Esophagus (tissue), 2 donors: Measurements from ENCODE around the gene CCDC70. TPM values are rescaled to one million over a fixed set of nuclear protein-coding genes. Genes with fewer than 3 reads are reported as not detected.

Experiments
- H3K27ac ChIP-seq, 2 donors: one replicate each; pipeline ENCODE4 v1.5.1; 2013; ENCODE audit warnings: low read depth in 2 of 2, mild to moderate bottlenecking in 2 of 2, inconsistent platforms in 1 of 2, low read length in 1 of 2, moderate library complexity in 1 of 2
- H3K27me3 ChIP-seq, 2 donors: one replicate each; pipeline ENCODE4 v1.6.1; 2013; ENCODE audit warnings: low read length in 2 of 2, control low read depth in 1 of 2, mild to moderate bottlenecking in 1 of 2; ENCODE audit not compliant: insufficient read depth in 2 of 2, control insufficient read depth in 1 of 2
- H3K36me3 ChIP-seq, 2 donors: one replicate each; pipeline ENCODE4 v1.6.1; 2013; ENCODE audit warnings: low read length in 1 of 2; ENCODE audit not compliant: control insufficient read depth in 2 of 2, insufficient read depth in 2 of 2
- H3K4me1 ChIP-seq, 2 donors: one replicate each; pipeline ENCODE4 v1.6.1; 2013; ENCODE audit warnings: low read length in 1 of 2; ENCODE audit not compliant: control insufficient read depth in 2 of 2, insufficient read depth in 2 of 2
- H3K4me3 ChIP-seq, 2 donors: one replicate each; pipeline ENCODE4 v1.5.1; 2013; ENCODE audit warnings: low read length in 2 of 2, mild to moderate bottlenecking in 2 of 2, low read depth in 1 of 2, moderate library complexity in 1 of 2
- H3K9me3 ChIP-seq, 2 donors: one replicate each; pipeline ENCODE4 v1.6.1; 2013; ENCODE audit warnings: mild to moderate bottlenecking in 2 of 2, low read depth in 1 of 2, low read length in 1 of 2, moderate library complexity in 1 of 2; ENCODE audit not compliant: control insufficient read depth in 2 of 2, insufficient read depth in 1 of 2
- WGBS, 2 donors: extraction: QIAGEN DNeasy Blood & Tissue Kit; methylation state at CpG; one replicate each; pipeline ENCODE4 v1.1.7; 2013; 5-methylcytosine and 5-hydroxymethylcytosine counted together
- polyA plus RNA-seq, 2 donors: library from polyadenylated mRNA; stranded (reverse); fragments of 200-250 nt; gene quantifications; one replicate each; pipeline ENCODE4 v1.2.3, GENCODE V29; 2013
- donor health status: healthy with polysubstance abuse.
- donor health status: Bipolar disorder and iron deficiency.

The CCDC70 gene
- polyA plus RNA-seq, 2 donors: not detected

DNA sequence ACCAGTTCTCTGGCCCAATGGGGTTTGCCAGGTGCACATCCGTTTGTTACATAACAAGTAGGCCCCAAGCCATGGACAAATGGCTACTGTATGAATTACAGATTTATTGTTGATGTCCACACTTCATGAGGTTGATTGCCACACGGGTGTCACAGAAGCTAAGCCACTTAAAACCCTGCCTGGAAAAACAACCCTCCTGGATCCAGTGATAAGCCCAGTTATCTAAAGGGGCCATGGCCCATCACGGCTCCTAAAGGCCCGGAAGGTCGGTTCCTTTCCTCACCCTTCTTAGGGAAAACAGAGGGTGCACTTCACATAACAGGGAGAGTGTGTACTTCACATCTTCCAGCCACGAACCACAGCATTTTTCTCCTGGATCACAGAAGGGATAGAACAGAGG, 20.9 kb upstream of the CCDC70 start:
- WGBS, 2 donors: 87 to 88% methylated on average over 6 of the region's 6 CpGs
- H3K9me3 ChIP-seq: peaks cover 0 to 2% of the 10 kb centered on the region in 2 donors
- no peaks in the 10 kb centered on the region for H3K27me3 ChIP-seq
- H3K4me3 ChIP-seq: no peak overlapping the region
- H3K27ac ChIP-seq: no peak overlapping the region
- no peaks in the 10 kb centered on the region for H3K4me1 ChIP-seq
- H3K36me3 ChIP-seq: no peaks in the 10 kb centered on the region

DNA sequence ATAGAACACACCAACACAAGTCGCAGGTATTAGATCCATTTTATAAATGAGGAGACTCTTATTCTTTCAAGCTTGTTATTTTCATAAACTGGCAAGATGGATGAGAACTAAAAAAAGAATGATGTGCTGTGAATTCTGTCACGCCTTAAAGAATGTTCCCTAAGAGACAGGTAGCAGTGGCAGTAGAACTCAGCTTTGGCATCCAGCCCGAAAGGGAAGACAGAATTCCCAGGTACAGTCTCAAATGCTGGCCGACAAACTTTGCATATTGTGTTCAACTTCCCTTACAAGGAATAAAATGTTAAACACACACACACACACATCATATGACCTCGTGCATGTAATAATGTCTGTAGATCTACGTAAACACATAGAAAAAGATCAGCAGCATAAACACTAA, 20.0 kb upstream of the CCDC70 start:
- Histone ChIP-seq H3K4me3 (no peak overlapping the region), H3K27ac (no peak overlapping the region), H3K27me3 (no peaks in the 10 kb centered on the region), H3K9me3 (peaks cover 0 to 2% of the 10 kb centered on the region in 2 donors), H3K36me3 (no peaks in the 10 kb centered on the region), H3K4me1 (no peaks in the 10 kb centered on the region)
- 67 to 69% methylated on average over 6 of the region's 6 CpGs for WGBS, 2 donors

DNA sequence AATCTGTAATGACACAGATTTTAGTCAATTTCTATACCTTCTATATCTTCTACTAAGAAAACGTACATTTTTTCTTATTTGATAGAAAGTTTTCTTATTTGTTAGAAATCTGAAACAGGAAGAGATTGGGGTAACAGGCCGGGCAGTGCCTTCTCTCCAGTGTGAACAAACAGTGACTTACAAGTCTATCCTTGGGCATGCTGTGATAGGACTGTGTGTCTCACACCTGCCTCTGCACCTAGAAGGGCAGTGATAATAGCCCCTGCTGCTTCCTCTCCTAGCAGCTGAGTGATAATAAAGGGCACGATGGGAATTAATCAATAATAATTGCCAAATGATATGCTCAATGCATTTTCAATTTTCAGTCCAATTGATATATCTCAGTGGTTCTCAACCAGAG, 18.2 kb upstream of the CCDC70 start:
- 67 to 69% methylated on average over 3 of the region's 3 CpGs for WGBS, 2 donors

DNA sequence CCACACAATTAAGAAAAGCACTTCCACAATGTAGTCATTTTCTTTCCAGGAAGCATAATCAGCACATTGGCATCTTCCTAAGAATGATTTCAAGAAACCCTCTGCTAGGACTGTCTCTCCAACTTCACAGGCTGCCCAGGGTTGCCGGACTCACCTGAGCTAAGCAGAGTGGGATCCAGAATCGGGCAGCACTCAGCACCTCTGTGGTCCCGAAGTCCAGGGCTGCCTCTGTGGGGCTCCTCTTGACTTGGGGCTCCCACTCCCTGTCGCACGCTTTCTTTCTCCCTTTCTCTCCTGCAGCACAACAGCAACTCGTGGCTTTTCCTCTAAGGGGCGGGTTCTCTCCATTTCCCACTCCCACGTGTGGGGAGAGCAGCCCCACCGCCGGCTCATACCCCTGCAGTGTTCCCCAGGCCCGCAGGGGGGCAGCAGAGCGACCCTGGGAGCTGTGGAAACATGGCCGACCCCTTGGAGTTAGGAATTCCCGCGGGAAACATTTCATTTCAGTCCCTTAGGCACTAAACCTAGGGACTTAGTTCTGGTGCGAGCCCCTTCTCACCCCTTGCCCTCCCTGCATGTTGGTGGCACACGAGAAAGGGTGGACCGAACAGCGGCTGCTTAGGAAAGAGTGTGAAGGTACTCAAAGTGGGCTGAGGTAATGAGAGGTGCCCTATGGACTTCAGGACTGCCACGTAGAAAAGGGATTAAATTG, 16.8 kb upstream of the CCDC70 start, which contains the start of gene TMEM272:
TSS of gene TMEM272 (minus strand) at position 316 of the 712 bp plus-strand sequence. CDS start 6,647 bp downstream, outside the sequence.
- Histone ChIP-seq H3K4me1 (no peaks in the 10 kb centered on the region), H3K9me3 (no peaks in the 10 kb centered on the region), H3K27ac (no peak within 1 kb of the TSS), H3K4me3 (no peak within 1 kb of the TSS), H3K36me3 (no peaks in the 10 kb centered on the region), H3K27me3 (no peaks in the 10 kb centered on the region)
- WGBS, 2 donors: 38% methylated on average over 18 to 20 of the region's 20 CpGs

More for the DNA sequence above, 18.2 kb upstream of the CCDC70 start:
- H3K4me3 ChIP-seq: no peak overlapping the region
- H3K27ac ChIP-seq: no peak overlapping the region
- H3K4me1 ChIP-seq: no peaks in the 10 kb centered on the region
- H3K9me3 ChIP-seq: no peaks in the 10 kb centered on the region
- H3K36me3 ChIP-seq: no peaks in the 10 kb centered on the region
- no peaks in the 10 kb centered on the region for H3K27me3 ChIP-seq

DNA sequence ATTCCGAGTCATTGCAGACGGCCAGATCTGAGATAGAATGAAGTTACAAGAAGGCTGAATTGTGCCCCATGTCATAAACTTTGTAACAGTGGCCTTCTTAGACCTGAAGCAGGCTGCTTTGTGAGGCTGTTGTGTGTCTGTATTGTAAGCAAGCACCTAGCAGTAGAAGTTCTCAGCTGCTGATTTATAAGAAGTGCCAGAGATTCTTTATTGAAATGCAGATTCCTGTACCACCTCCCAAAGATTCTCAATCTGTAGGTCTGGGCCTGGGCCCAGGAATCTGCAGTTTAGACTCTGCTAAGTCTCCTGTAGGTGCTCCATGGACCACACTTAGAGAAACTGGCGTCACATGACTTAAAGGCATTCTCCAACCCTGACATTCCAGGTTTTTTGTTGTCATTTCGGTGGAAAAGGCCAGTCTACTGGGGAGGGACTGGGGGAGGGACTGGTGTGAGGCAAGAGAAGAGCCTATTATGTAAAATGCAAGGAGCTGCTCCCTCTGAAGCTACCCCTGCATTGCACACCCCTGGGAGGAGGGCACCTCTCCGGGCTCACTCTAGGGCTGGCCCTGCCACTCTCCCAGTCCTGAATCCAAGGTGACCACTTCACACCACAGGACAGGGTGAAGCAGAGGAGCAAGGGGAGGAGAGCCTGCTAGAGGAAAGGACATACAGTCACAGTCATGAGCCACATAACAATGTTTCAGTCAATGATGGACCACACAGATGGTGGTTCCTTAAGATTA, 16.0 kb upstream of the CCDC70 start:
- Histone ChIP-seq H3K4me1 (no peaks in the 10 kb centered on the region), H3K27me3 (no peaks in the 10 kb centered on the region), H3K27ac (no peak overlapping the region), H3K36me3 (no peaks in the 10 kb centered on the region), H3K4me3 (no peak overlapping the region), H3K9me3 (no peaks in the 10 kb centered on the region)
- 53 to 75% methylated on average over 5 of the region's 5 CpGs for WGBS, 2 donors

DNA sequence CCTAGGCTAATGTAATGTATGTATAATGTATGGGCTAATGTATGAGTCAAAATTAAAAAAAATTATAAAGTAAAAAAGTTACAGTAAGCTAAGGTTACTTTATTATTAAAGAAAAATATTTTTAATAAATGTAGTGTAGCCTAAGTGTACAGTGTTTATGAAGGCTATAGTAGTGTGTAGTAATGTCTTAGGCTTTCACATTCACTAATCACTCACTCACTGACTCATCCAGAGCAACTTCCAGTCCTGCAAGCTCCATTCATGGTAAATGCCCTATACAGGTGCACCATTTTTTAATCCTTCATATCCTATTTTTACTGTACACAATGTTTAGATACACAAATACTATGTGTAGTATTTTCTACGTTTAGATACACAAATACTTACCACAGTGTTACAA, 15.0 kb upstream of the CCDC70 start:
- Histone ChIP-seq H3K36me3 (no peaks in the 10 kb centered on the region), H3K4me3 (no peak overlapping the region), H3K27ac (no peak overlapping the region), H3K4me1 (no peaks in the 10 kb centered on the region), H3K9me3 (no peaks in the 10 kb centered on the region), H3K27me3 (no peaks in the 10 kb centered on the region)
- 58 to 74% methylated on average over 1 of the region's 1 CpG for WGBS, 2 donors

DNA sequence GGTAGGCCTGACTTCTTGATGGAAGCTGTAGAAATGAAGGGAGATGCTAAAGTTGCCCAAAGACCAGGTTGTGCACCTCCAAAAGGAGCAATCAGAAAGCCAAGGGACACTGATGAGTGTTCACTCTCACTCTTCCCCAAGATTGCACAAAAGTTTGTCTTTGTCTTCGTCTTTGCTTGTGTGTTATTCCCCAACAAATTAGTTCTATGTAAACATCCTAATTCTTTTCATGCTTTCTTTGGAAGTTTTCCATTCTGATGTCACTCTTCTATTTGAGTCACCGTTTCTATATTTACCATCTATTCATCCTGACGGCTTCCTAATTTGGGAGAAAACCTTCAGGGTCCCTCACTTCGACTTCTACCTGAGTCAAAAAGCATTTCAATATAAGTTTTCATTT, 13.1 kb upstream of the CCDC70 start:
- Histone ChIP-seq H3K27ac (no peak overlapping the region), H3K36me3 (no peaks in the 10 kb centered on the region), H3K27me3 (no peaks in the 10 kb centered on the region), H3K4me1 (no peaks in the 10 kb centered on the region), H3K4me3 (no peak overlapping the region), H3K9me3 (no peaks in the 10 kb centered on the region)
- WGBS, 2 donors: 16 to 43% methylated on average over 4 of the region's 4 CpGs

DNA sequence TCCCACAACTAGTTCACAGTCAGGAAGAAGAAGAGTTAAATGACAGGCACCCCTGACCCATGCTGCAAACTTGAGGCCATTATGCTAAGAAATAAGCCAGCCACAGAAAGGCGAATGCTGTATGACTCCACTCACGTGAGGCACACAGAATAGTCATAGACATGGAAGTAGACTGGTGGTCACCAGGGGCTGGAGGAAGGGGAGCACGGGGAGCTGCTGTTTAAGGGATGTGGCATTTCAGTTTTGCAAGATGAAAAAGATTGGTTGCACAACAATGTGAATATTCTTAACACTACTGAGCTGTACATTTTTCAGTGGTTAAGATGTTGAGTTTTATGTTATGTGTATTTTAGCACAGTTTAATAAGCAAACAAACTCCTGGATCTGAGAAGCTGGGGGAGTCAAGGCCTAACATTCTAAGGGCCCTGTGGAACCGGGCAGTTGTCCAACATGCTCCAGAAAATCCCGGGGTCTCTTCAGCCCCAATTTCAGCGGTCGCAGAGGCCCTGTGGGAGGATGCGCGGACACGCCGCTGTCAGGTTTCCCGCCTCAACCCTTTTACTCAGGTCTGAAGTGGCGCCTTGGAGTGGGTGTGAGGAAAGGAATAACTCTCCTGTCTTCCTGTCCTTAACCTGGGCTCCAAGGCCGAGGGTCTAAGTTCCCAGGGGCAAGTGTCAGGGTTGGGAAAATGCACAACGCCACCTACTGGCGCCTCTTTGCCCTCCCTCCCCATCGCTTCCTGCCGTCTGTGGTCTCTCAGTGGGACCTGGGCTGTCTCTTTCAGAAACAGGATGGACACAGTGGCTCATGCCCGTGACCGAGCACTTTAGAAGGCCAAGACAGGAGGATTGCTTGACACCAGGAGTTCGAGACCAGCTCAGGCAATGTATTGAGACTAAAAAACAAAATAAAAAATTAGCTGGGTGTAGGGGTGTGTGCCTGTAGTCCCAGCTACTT, 12.3 kb upstream of the CCDC70 start:
- Histone ChIP-seq H3K27ac (no peak overlapping the region), H3K36me3 (no peaks in the 10 kb centered on the region), H3K4me1 (no peaks in the 10 kb centered on the region), H3K27me3 (peaks cover 0 to 4% of the 10 kb centered on the region in 2 donors), H3K9me3 (no peaks in the 10 kb centered on the region), H3K4me3 (no peak overlapping the region)
- WGBS, 2 donors: 66 to 73% methylated on average over 21 of the region's 21 CpGs

DNA sequence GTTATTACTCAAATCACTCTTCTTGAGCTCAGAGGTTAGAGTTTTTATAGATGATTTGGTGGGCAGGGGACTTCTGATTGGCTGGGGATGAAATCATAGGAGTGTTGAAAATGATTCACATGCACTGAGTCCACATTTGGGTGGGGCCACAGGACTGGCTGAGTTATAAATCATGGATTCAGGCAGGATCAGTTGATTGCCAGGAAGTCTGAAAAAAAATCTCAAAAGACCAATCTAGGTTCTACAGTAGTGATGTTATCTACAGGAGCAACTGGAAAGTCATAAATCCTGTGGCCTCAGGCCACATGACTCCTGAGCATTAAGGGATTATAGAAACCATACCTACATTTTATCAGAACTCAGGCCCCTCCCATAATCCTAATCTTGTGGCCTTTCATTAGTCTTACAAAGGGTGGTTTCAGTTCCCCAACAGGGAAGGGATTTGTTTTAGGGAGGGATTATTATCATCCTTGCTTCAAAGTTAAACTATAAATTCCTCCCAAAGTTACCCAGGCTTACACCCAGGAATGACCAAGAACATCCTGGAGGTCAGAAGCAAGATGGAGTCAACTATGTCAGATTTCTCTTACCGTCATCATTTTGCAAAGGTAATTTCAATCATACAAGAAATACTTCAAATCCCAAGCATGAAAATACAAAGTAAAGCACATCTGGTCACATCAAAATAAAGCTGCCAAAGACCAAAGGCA, 5.6 kb upstream of the CCDC70 start:
- Histone ChIP-seq H3K27me3 (peaks cover 0 to 5% of the 10 kb centered on the region in 2 donors), H3K27ac (no peak overlapping the region), H3K4me3 (no peak overlapping the region), H3K36me3 (no peaks in the 10 kb centered on the region), H3K9me3 (no peaks in the 10 kb centered on the region), H3K4me1 (no peaks in the 10 kb centered on the region)
- WGBS, 2 donors: 92 to 97% methylated on average over 1 of the region's 1 CpG
